SK-MEL-5 (cell line): ENCODE data around the gene FCGR3B. TPM values are rescaled to one million over a fixed set of nuclear protein-coding genes. Genes with fewer than 3 reads are reported as not detected.
"Not testable (repeated sequence)": the region's sequence is repeated elsewhere in the genome, so short reads cannot be mapped to it uniquely, and the experiment has no call there.

Experiments used
- DNase-seq: peaks from one replicate; pipeline ENCODE4 v3.0.0-alpha.2; 2016; ENCODE audit warnings: low read depth, low spot score
- in situ Hi-C: cut with HindIII; loops from 2 replicates; pipeline ENCODE4 v1.10.0; 2016; ENCODE audit warnings: low sequenced_read_pairs, high pct_unique_total_duplicates, low pct_unique_long_range_greater_than_20kb
- total RNA-seq: library from RNA; depleted of rRNA; stranded (reverse); fragments of >200 nt; shearing (Covaris generic); gene quantifications from 2 replicates; pipeline ENCODE4 v1.2.3, GENCODE V29; 2014

The FCGR3B gene
- total RNA-seq, 1 experiment from 2014 or later = not detected

DNA sequence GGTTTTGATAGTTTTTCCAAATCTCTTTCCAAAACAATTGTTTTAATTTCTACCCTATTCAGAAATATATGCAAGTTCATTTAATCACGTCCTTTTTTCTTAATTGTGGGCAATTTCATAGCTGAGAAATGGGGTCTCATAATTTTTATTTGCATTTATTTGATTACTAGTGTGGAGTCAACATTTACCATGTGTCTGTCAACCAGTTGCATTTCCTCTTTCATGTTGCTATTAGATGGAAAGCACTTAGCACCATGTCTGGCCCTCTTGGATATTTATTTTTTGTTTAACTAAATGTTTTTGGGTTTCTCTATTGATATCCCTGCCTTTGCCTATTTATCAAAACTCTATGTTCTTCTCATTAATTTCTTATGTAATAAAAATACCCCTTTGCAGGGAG lies 13.9 kb upstream of the FCGR3B start:
- in situ Hi-C loops = not testable (repeated sequence)

DNA sequence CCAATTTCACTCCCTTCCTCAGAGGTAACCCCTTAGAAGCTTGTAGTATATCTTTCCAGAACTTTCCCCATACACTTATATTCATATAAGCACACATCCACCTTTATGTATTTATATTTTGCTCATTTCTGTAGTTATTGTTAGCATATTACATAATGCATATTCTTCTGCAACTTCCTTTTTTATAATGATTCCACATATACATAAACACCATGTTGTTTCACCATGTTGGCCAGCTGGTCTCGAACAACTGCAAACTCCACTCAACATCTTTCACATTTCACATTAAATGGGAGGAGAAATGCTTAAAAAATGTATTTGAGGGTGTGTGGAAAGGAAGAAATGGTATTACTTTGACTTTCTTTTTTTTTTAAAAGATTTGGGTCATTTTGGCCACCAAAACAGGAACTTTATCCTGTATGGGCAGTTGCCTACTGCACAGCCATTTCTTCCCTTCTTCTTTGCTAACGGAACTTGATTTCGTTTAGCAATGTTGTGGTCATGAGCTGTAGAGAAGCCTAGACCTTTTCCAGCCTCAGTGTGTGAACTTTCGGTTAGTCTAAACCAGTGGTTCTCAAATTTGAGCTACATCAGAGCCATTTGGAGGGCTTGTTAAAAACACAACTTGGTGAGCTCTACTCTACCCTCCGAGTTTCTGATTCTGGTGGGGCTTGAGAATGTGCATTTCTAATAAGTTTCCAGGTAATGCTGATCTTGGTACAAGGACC lies 12.7 kb upstream of the FCGR3B start:
- in situ Hi-C loops, DNase-seq: not testable (repeated sequence)

More for the DNA sequence above, 13.9 kb upstream of the FCGR3B start:
- DNase-seq = not testable (repeated sequence)

DNA sequence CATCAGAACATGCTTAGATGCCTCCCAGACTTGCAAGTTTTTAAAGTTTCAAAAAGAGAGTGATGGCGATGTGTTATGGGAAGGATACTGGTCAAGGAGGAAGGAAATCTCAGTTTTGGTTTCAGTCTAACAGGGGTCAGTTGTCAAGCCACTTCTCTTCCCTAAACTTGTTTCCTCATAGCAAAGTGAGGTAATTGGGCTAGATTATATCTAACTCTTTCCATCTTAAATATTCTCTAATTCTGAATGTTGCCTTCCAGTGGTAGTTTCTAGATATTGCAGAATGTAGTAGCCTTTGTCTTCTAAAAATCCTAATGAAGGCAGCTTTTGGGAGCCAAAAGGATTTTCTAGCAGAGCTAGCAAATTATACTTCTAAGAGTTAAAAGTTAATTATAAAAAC lies 11.7 kb upstream of the FCGR3B start:
- peak; percentile 46 for DNase-seq
- in situ Hi-C loops = not testable (repeated sequence)

DNA sequence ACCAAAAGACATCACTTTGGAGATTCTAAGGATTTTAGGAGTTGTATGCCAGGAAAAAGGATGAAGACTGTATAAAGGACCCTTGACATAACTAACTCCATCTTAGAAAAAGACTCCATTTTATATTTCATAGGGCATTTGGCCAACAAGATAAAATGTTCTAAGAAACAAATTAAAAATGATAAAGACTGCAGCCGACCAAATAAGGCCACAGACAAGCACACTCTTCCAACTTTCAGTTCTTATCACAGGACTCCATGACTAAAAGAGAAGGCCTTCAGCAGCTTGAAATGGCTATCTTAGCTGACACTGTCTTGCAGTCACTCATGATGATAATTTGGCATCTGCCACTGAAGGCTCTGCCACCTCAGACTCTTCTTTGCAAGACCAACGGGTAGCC lies 8.2 kb upstream of the FCGR3B start:
- in situ Hi-C loops, DNase-seq: not testable (repeated sequence)

DNA sequence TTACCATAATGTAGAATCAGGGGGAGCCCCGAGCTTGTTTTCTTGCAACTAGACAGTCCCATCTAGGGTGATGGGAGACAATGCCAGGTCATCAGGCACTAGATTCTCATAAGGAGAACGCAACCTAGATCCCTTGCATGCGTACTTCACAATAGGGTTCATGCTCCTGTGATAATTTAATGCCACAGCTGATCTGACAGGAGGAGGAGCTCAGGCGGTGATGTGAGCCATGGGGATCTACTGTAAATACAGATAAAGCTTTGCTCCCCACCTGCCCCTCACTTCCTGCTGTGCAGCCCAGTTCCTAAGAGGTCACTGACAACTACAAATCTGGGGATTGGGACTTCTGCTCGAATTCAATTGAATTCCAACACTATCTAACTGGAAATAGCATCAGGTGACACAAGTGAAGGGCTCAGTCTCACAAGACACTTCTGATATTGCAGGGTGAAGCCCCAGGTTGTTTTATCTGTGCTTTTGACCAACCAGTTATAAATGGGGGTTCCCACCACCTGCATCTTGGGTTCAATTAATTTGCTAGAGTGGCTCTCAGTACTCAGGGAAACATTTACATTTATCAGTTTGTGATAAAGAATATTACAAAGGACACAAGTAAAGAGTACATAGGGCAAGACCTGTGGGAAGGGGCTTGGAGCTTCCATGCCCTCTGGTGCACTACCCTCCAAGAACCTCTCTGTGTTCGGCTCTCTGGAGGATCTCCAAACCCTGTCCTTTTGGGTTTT lies 7.4 kb upstream of the FCGR3B start:
- DNase-seq = not testable (repeated sequence)

DNA sequence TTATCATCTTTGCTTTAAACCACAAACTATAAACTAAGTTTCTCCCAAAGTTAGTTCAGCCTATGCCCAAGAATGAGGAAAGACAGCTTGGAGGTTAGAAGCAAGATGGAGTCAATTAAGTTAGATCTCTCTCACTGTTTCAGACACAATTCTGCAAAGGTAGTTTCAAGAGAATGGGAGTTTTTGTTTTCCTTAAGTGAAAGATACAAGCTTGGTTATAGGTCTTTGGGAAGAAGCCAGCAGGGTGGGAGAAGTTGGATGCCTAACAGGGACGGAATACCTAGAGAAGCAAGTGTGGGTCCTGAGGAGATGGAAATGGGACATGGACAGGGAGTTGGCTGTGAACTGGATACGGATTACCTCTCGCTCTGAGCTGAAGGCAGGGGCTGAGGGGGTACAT lies 6.0 kb upstream of the FCGR3B start:
- in situ Hi-C loops, DNase-seq: not testable (repeated sequence)

More for the DNA sequence above, 7.4 kb upstream of the FCGR3B start:
- in situ Hi-C loops = not testable (repeated sequence)

DNA sequence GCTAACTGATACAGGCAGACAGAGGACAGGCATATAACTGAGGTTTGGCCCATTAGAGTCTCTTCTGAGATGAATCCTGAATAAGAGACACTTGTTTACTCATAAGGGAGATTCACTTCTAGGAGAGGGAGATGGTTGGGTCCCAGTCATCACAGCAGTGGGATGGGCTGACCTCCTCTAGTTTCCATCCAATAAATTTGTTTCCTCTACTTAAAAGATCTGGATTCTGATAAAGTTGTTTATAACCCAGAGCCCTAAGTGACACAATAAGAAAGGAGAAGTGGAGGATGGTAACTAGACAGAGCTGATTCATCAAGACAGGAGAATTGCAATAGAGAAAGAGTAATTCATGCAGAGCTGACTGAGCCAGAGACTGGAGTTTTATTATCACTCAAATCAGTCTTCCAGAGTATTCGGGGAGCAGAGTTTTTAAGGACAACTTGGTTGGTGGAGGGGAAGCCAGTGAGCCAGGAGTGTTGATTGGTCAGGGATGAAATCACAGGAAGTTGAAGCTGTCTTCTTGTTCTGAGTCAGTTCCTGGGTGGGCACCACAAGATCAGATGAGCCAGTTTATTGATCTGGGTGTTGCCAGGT lies 5.3 kb upstream of the FCGR3B start:
- DNase-seq, in situ Hi-C loops: not testable (repeated sequence)

DNA sequence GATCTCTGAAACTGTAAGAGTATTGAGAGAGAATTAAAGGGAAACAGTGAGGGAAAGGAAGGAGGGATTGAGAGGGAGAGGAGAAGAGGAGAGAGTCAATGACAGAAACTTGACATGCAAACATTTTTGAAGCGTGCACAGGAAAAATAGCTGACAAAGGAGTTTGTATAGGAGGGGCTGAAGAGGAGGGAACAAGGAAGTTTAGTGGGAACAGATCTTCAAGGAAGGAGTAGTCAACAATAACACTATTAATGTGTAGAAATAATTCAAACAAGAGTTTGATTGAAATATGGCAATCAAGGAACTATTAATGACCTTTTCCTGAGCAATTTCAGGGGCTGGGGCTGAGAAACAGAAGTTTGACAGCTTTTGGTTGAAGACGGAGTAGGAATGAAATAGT lies 4.0 kb upstream of the FCGR3B start:
- DNase-seq, in situ Hi-C loops: not testable (repeated sequence)

DNA sequence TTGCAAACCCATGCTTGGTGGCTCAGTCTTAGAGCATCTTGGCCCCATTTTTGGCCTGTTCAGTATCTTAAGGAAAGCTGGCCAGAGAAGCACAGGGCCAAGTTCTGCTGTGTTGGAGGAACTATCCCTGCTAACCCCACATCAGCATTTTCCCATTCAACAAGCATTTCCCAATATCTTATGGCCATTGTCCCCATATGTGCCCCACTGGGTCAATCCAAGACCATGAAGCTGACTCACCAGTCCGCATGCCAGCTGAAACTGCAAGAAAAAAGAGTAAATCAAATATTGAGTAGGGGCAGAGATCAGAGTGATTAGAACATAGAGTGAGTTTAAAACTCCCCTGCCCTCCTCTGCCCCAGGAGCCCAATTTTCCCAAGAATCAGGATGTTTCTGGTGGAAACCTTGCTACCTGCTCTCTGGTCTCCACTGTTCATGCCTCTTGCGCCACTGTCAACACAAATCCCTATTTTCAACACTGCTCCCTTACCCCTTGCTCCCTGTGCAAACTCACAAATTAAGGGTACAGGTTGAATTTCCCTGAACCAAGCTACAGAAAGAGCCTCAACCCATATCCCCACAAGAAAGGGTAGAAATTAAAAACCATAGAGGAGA lies 741 bp downstream of the FCGR3B start:
- in situ Hi-C loops, DNase-seq: not testable (repeated sequence)

DNA sequence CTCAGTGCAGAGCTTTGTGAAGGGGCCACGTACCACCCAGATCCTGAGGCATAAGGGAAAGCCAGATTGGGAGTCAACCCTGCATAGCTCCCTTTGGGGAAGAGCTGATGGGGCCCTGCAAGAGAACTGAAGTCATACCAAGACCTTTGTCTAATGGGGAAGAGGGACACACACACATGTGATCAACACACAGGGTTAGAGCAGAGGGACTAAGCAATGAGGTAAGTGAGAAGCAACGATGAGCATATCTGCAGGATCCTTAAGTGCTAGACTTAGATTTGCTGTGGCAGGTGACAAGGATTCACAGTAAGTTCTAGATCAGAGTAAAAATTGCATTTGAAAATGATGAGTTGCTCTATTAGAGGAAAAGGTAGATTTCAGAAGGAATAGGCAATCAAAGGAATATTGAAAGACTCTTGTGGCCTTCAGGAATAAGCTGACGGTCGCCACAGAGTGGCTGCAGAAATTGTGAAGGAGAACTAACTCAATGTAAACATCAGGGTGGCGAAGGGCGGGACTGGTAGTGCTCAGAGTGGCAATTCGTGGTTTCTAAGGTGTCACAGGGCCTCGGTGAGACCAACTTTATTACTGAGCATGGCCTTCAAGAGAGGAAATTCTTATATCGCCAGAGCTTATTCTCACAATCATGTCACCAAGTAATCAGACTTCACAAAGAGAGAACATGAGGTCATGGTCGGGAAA lies 4.4 kb downstream of the FCGR3B start:
- DNase-seq, in situ Hi-C loops: not testable (repeated sequence)

DNA sequence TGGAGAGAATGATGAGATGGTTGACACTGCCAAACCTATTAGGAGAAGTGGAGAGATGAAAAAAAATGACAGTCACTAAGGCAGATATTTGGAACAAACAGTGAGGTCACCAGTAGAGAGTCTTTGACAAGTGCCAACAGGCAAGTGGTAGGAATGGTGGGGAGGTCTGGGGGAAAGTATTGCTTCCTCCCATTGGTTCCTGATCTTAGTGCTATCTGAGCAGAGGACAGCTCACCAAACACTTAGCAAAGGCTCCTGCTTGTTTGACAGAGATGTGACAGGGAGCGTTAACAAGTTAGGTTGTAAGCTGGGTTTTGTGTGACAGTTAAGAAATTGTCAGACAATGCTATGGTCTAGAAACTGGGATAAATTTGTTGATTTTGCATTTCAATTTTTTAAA lies 6.4 kb downstream of the FCGR3B start:
- in situ Hi-C loops, DNase-seq: not testable (repeated sequence)

DNA sequence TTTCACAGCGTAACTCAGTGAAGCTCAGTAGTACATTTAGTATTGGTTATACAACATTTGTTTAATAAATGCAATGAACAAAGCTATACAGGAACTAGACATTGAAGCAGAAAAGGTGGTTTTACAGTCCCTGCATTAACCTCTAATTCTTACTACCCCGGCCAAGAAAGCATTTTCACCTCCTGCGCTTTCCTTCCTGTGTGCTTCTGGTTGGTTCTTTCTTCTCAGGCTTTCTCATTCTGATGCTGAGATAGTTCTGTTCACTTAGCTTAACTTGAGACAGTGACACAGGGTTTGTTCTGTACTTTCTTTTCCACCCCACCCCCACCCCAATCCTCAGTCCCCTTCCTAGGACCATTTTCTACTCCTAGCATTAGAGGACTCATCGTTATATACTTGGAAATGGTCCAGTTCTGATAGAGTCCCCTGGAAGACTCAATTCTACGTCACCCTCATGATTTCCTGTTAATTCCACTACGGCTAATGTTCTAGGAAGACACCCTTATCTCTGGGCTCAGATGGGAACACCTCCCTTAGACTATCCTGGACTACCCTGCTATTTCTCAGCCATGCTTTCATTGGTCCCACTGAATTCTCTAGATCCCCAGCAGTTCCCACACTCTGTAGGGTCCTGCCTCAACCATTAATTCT lies 7.5 kb downstream of the FCGR3B start:
- in situ Hi-C loops, DNase-seq: not testable (repeated sequence)

DNA sequence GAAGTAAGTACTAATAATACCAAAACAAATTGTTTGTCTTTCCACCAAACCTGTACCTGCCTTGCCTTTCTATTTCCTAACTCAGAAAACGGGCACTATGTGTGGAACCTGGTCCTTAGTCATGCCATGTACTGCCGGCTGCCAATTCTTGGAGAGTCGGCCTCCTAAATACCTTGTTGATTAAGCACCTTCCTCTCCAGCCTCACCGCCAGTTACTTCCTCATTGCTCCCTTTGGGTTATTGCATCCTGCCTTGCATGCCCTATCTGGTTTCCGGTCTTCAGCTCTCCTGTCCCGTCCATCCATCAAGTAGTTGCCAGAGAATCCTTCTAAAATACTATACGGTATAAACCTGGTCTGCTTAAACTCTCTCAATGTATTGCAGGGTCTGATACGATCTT lies 8.9 kb downstream of the FCGR3B start:
- in situ Hi-C loops, DNase-seq: not testable (repeated sequence)

DNA sequence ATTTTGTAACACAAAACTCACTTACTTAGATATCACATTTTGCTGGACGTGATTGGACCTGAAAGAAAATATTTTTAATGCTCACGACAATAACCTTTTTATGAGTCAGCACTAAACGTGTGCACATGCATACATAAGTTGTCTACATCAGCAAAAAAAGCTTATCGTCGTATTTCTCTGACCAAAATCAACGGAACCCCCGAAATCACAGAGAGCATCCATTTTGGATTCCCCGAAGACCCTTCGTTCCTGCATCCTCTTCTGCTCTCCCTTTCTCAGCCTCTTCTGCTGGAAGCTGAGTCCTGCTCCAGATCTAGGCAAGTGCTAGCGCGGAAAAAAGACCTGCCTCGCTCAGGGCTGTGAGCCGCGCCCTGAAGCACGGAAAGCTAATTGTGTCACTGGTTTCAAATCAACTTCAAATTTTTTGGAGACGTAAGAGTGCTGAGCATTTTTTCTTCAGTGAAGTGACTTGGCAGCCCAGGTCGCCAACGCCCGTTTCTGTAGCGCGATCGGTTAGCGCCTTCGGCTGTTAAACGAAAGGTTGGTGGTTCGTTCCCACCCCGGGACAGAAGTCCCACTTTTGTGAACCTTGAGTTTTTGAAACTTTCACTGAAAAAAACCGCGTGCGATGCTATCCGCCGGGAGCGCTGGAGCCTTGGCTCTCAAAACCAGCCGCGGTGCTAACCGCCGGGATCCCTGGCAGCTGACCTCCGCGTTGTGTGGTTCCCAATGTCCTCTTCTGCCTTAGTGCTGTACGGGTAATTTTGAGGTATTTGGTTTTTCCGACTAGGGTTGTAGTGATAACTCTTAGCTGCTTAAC lies 9.6 kb downstream of the FCGR3B start:
- in situ Hi-C loops = not testable (repeated sequence)
- DNase-seq = peak; percentile 88

DNA sequence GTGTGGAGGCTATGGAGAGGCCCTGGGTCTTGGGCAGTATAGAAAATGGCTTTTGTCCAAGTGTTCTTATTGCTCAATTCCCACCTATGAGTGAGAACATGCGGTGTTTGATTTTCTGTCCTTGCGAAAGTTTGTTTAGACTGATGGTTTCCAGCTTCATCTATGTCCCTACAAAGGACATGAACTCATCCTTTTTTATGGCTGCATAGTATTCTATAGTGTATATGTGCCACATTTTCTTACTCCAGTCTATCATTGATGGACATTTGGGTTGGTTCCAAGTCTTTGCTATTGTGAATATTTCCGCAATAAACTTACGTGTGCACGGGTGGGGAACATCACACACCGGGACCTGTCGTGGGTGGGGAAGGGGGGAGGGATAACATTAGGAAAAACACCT lies 10.6 kb downstream of the FCGR3B start:
- in situ Hi-C loops, DNase-seq: not testable (repeated sequence)

DNA sequence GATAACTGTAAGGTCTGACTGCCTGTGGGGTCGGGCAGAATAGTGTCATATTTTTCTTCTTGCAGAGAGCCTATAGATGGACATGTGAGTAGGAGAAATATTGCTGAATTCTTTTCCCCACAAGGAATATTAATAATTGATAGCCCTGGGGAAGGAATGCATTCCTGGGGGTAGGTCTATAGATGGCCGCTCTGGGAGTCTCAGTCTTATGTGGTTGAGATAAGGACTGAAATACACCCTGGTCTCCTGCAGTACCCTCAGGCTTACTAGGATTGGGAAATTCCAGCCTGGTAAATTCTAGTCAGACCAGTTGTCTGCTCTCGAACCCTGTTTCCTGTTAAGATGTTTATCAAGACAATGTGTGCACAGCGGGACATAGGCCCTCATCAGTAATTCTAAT lies 12.5 kb downstream of the FCGR3B start:
- in situ Hi-C loops, DNase-seq: not testable (repeated sequence)
